KOPT-K1 (cell line): ENCODE results near the gene PTGFRN.

ENCODE experiments used
- H3K27ac ChIP-seq: fragments of 200-600 bp; sonication (generic); 2 replicates; pipeline ENCODE4 v1.5.1; 2016; ENCODE audit warnings: antibody characterized with exemption, mild to moderate bottlenecking, low read depth, low read length; ENCODE audit not compliant: poor library complexity, severe bottlenecking
- H3K36me3 ChIP-seq: fragments of 200-600 bp; sonication (generic); 2 replicates; pipeline ENCODE4 v1.5.1; 2017; ENCODE audit warnings: antibody characterized with exemption, mild to moderate bottlenecking, low read length, moderate library complexity; ENCODE audit not compliant: insufficient read depth
- H3K9me3 ChIP-seq: fragments of 200-600 bp; sonication (generic); 2 replicates; pipeline ENCODE4 v1.5.1; 2017; ENCODE audit warnings: antibody characterized with exemption, low read length, mild to moderate bottlenecking; ENCODE audit not compliant: insufficient read depth, poor library complexity, severe bottlenecking

The PTGFRN gene

GRCh38 chr1:116906812-116907211 is 2.9 kb upstream of the PTGFRN start:
- no peak overlapping the region for H3K27ac ChIP-seq
- H3K36me3 ChIP-seq = no peaks in the 10 kb centered on the region
- no peaks in the 10 kb centered on the region for H3K9me3 ChIP-seq

GRCh38 chr1:116907351-116907750 is 2.4 kb upstream of the PTGFRN start:
- H3K9me3 ChIP-seq = no peaks in the 10 kb centered on the region
- H3K36me3 ChIP-seq = no peaks in the 10 kb centered on the region
- H3K27ac ChIP-seq = no peak overlapping the region

GRCh38 chr1:116908266-116908665 is 1.4 kb upstream of the PTGFRN start:
- Histone ChIP-seq H3K9me3 (no peaks in the 10 kb centered on the region), H3K36me3 (no peaks in the 10 kb centered on the region), H3K27ac (no peak overlapping the region)

GRCh38 chr1:116908820-116909511 is 750 bp upstream of the PTGFRN start:
- no peaks in the 10 kb centered on the region for H3K9me3 ChIP-seq
- H3K36me3 ChIP-seq = no peaks in the 10 kb centered on the region
- no peak overlapping the region for H3K27ac ChIP-seq

- Histone ChIP-seq H3K27ac (no peak overlapping the region), H3K36me3 (no peaks in the 10 kb centered on the region), H3K9me3 (no peaks in the 10 kb centered on the region)
Measured at GRCh38 chr1:116910379-116911187, 867 bp downstream of the PTGFRN start.

- Histone ChIP-seq H3K36me3 (no peaks in the 10 kb centered on the region), H3K9me3 (no peaks in the 10 kb centered on the region), H3K27ac (no peak overlapping the region)
Measured at GRCh38 chr1:116911188-116911553, 1.5 kb downstream of the PTGFRN start.

- H3K36me3 ChIP-seq = no peaks in the 10 kb centered on the region
- H3K9me3 ChIP-seq = no peaks in the 10 kb centered on the region
- H3K27ac ChIP-seq = no peak overlapping the region
Measured at GRCh38 chr1:116911779-116912469, 2.2 kb downstream of the PTGFRN start.

- H3K36me3 ChIP-seq = no peaks in the 10 kb centered on the region
- no peaks in the 10 kb centered on the region for H3K9me3 ChIP-seq
- no peak overlapping the region for H3K27ac ChIP-seq
Measured at GRCh38 chr1:116912846-116913245, 3.1 kb downstream of the PTGFRN start.

- Histone ChIP-seq H3K36me3 (no peaks in the 10 kb centered on the region), H3K27ac (no peak overlapping the region), H3K9me3 (no peaks in the 10 kb centered on the region)
Measured at GRCh38 chr1:116913941-116914340, 4.2 kb downstream of the PTGFRN start.

- H3K9me3 ChIP-seq = no peaks in the 10 kb centered on the region
- no peak overlapping the region for H3K27ac ChIP-seq
- H3K36me3 ChIP-seq = no peaks in the 10 kb centered on the region
Measured at GRCh38 chr1:116914667-116915066, 5.0 kb downstream of the PTGFRN start.

GRCh38 chr1:116915086-116915661 is 5.5 kb downstream of the PTGFRN start:
- H3K27ac ChIP-seq = no peak overlapping the region
- H3K9me3 ChIP-seq = no peaks in the 10 kb centered on the region
- no peaks in the 10 kb centered on the region for H3K36me3 ChIP-seq

GRCh38 chr1:116916002-116916401 is 6.3 kb downstream of the PTGFRN start:
- H3K9me3 ChIP-seq = no peaks in the 10 kb centered on the region

GRCh38 chr1:116916533-116917445 is 7.1 kb downstream of the PTGFRN start:
- Histone ChIP-seq H3K27ac (no peak overlapping the region), H3K36me3 (no peaks in the 10 kb centered on the region)

More at GRCh38 chr1:116916002-116916401, 6.3 kb downstream of the PTGFRN start:
- Histone ChIP-seq H3K36me3 (no peaks in the 10 kb centered on the region), H3K27ac (no peak overlapping the region)

GRCh38 chr1:116918714-116919357 is 9.1 kb downstream of the PTGFRN start:
- no peak overlapping the region for H3K27ac ChIP-seq
- H3K36me3 ChIP-seq = no peaks in the 10 kb centered on the region
- no peaks in the 10 kb centered on the region for H3K9me3 ChIP-seq

More at GRCh38 chr1:116916533-116917445, 7.1 kb downstream of the PTGFRN start:
- H3K9me3 ChIP-seq = no peaks in the 10 kb centered on the region
